ENCODE data around the gene CCDC141. TPM values are rescaled to one million over a fixed set of nuclear protein-coding genes. Genes with fewer than 3 reads are reported as not detected.

Gene CCDC141
- total and polyA plus RNA-seq, 2 experiments from 2014 or later: 11.7 to 13.4 TPM

- no peak for TF ChIP-seq NANOG (IDR thresholded peaks at IDR 0.05; ENCODE audit: borderline replicate concordance)
- TF ChIP-seq ETS1 (IDR thresholded peaks at IDR 0.05): no peak
- TF ChIP-seq POLR2AphosphoS5 (IDR thresholded peaks at IDR 0.05; ENCODE audit: low read depth): no peak
- no peak for TF ChIP-seq EZH2phosphoT487 (IDR thresholded peaks at IDR 0.05; ENCODE audit: unreplicated experiment)
- no peak for TF ChIP-seq ZNF331 (CRISPR knock-in tag; IDR thresholded peaks at IDR 0.05; ENCODE audit: low read depth)
- TF ChIP-seq JUNB (IDR thresholded peaks at IDR 0.05; ENCODE audit: unreplicated experiment): no peak
- TF ChIP-seq ZNF114 (CRISPR knock-in tag; IDR thresholded peaks at IDR 0.05): no peak
- TF ChIP-seq EZH2 (IDR thresholded peaks at IDR 0.05; ENCODE audit: low read depth, unreplicated experiment): no peak
- TF ChIP-seq REST (IDR thresholded peaks at IDR 0.05; ENCODE audit: unreplicated experiment): no peak
- TF ChIP-seq CREB1 (CRISPR knock-in tag; IDR thresholded peaks at IDR 0.05; ENCODE audit: low read depth): no peak
Measured at GRCh38 chr2:178827111-178827510, 222.8 kb downstream of the CCDC141 start (continued).

GRCh38 chr2:178825183-178825582, 224.8 kb downstream of the CCDC141 start:
- Mint-ChIP-seq H3K4me1 (peaks cover 9% of the 10 kb centered on the region; the same call in 2 of the 3 replicates), H3K9me3 (no peaks in the 10 kb centered on the region), H3K27ac (no peak overlapping the region), H3K27me3 (ENCODE audit: insufficient read depth, low read depth, poor library complexity) (no peaks in the 10 kb centered on the region), H3K4me3 (no peak overlapping the region), H3K36me3 (ENCODE audit: low read depth) (no peaks in the 10 kb centered on the region; the same call in 2 of the 3 replicates)
- Histone ChIP-seq H3K4me1 (ENCODE audit: insufficient read depth) (no peaks in the 10 kb centered on the region), H3K79me2 (replicated peaks; ENCODE audit: insufficient read depth) (no peaks in the 10 kb centered on the region), H3K27me3 (ENCODE audit: insufficient read depth) (no peaks in the 10 kb centered on the region), H4K20me1 (replicated peaks; ENCODE audit: insufficient read depth) (no peaks in the 10 kb centered on the region), H3K27ac (ENCODE audit: low read depth) (no peak overlapping the region), H3F3A (replicated peaks; ENCODE audit: low read depth) (no peaks in the 10 kb centered on the region), H3K36me3 (ENCODE audit: insufficient read depth) (no peaks in the 10 kb centered on the region), H2AFZ (no peak overlapping the region), H3K4me2 (no peak overlapping the region), H3K4me3 (no peak overlapping the region), H3K9me2 (ENCODE audit: insufficient read depth) (no peaks in the 10 kb centered on the region)
- no peak for TF ChIP-seq ETS1 (IDR thresholded peaks at IDR 0.05)
- no peak for TF ChIP-seq CREB1 (CRISPR knock-in tag; IDR thresholded peaks at IDR 0.05; ENCODE audit: low read depth)
- TF ChIP-seq REST (IDR thresholded peaks at IDR 0.05; ENCODE audit: unreplicated experiment): no peak
- TF ChIP-seq CTCF (conservative IDR thresholded peaks at IDR 0.05; ENCODE audit: low read depth in 2 of 2): no peak
- no peak for TF ChIP-seq NANOG (IDR thresholded peaks at IDR 0.05; ENCODE audit: borderline replicate concordance)
- no peak for TF ChIP-seq EZH2 (IDR thresholded peaks at IDR 0.05; ENCODE audit: low read depth, unreplicated experiment)
- no peak for TF ChIP-seq JUNB (IDR thresholded peaks at IDR 0.05; ENCODE audit: unreplicated experiment)
- TF ChIP-seq POLR2AphosphoS5 (IDR thresholded peaks at IDR 0.05; ENCODE audit: low read depth): no peak
- no peak for TF ChIP-seq STAT1 (IDR thresholded peaks at IDR 0.05; ENCODE audit: unreplicated experiment)
- TF ChIP-seq EZH2phosphoT487 (IDR thresholded peaks at IDR 0.05; ENCODE audit: unreplicated experiment): no peak
- TF ChIP-seq ZNF331 (CRISPR knock-in tag; IDR thresholded peaks at IDR 0.05; ENCODE audit: low read depth): no peak
- TF ChIP-seq ZNF114 (CRISPR knock-in tag; IDR thresholded peaks at IDR 0.05): no peak
- DNase-seq (ENCODE audit: low spot score) (no peak), ATAC-seq (no peak)

Data from GM23338 (cell line).